ENCODE results near the gene PRKAG2.

Gene PRKAG2

GRCh38 chr7:151890355-151891004, 13.6 kb upstream of the PRKAG2 start:
- no peak overlapping the region for H3K4me2 ChIP-seq (ENCODE audit: low read length)
- H3K27ac ChIP-seq (ENCODE audit: low read depth, low read length): no peak overlapping the region
- H3K4me3 ChIP-seq (ENCODE audit: low read length): no peak overlapping the region
- TF ChIP-seq CTCF (IDR thresholded peaks at IDR 0.05; ENCODE audit: low read depth, low read length, poor library complexity, severe bottlenecking) (no peak), EZH2phosphoT487 (IDR thresholded peaks at IDR 0.05; ENCODE audit: borderline replicate concordance, low read length) (no peak)
- no peaks in the 10 kb centered on the region for H3K9me2 ChIP-seq (replicated peaks; ENCODE audit: control insufficient read depth, low read length)
- no peaks in the 10 kb centered on the region for H3K9me3 ChIP-seq (ENCODE audit: control insufficient read depth, insufficient read depth, low read length)
- no peaks in the 10 kb centered on the region for H3K79me2 ChIP-seq (ENCODE audit: control insufficient read depth, low read length)
- no peaks in the 10 kb centered on the region for H3K4me1 ChIP-seq (ENCODE audit: control insufficient read depth, low read length)
- H3K27me3 ChIP-seq (ENCODE audit: control insufficient read depth, low read length): peaks cover 2% of the 10 kb centered on the region; the same call in 1 of the 2 replicates
- H3F3A ChIP-seq (ENCODE audit: control insufficient read depth, insufficient read depth): no peaks in the 10 kb centered on the region
- no peaks in the 10 kb centered on the region for H4K20me1 ChIP-seq (ENCODE audit: control insufficient read depth, insufficient read depth, low read depth, low read length)
- no peaks in the 10 kb centered on the region for H3K36me3 ChIP-seq (ENCODE audit: control insufficient read depth, low read length)

- Histone ChIP-seq H3K27ac (ENCODE audit: low read depth, low read length) (no peak overlapping the region), H3K27me3 (ENCODE audit: control insufficient read depth, low read length) (peaks cover 3% of the 10 kb centered on the region; the same call in 1 of the 2 replicates), H3K9me3 (ENCODE audit: control insufficient read depth, insufficient read depth, low read length) (no peaks in the 10 kb centered on the region), H4K20me1 (ENCODE audit: control insufficient read depth, insufficient read depth, low read depth, low read length) (no peaks in the 10 kb centered on the region), H3K4me1 (ENCODE audit: control insufficient read depth, low read length) (no peaks in the 10 kb centered on the region), H3K79me2 (ENCODE audit: control insufficient read depth, low read length) (no peaks in the 10 kb centered on the region), H3K4me3 (ENCODE audit: low read length) (no peak overlapping the region), H3K4me2 (ENCODE audit: low read length) (no peak overlapping the region), H3K9me2 (replicated peaks; ENCODE audit: control insufficient read depth, low read length) (no peaks in the 10 kb centered on the region), H3F3A (ENCODE audit: control insufficient read depth, insufficient read depth) (no peaks in the 10 kb centered on the region), H3K36me3 (ENCODE audit: control insufficient read depth, low read length) (no peaks in the 10 kb centered on the region)
- TF ChIP-seq CTCF (IDR thresholded peaks at IDR 0.05; ENCODE audit: low read depth, low read length, poor library complexity, severe bottlenecking) (no peak), EZH2phosphoT487 (IDR thresholded peaks at IDR 0.05; ENCODE audit: borderline replicate concordance, low read length) (no peak)
Measured at GRCh38 chr7:151889406-151890354, 12.8 kb upstream of the PRKAG2 start.

GRCh38 chr7:151888079-151889067, 11.5 kb upstream of the PRKAG2 start:
- no peak for TF ChIP-seq EZH2phosphoT487 (IDR thresholded peaks at IDR 0.05; ENCODE audit: borderline replicate concordance, low read length)
- H3K79me2 ChIP-seq (ENCODE audit: control insufficient read depth, low read length): no peaks in the 10 kb centered on the region
- H3F3A ChIP-seq (ENCODE audit: control insufficient read depth, insufficient read depth): no peaks in the 10 kb centered on the region
- H3K27ac ChIP-seq (ENCODE audit: low read depth, low read length): no peak overlapping the region
- no peaks in the 10 kb centered on the region for H4K20me1 ChIP-seq (ENCODE audit: control insufficient read depth, insufficient read depth, low read depth, low read length)
- H3K9me3 ChIP-seq (ENCODE audit: control insufficient read depth, insufficient read depth, low read length): no peaks in the 10 kb centered on the region
- H3K4me3 ChIP-seq (ENCODE audit: low read length): no peak overlapping the region
- H3K4me2 ChIP-seq (ENCODE audit: low read length): no peak overlapping the region
- no peaks in the 10 kb centered on the region for H3K4me1 ChIP-seq (ENCODE audit: control insufficient read depth, low read length)
- peaks cover 8% of the 10 kb centered on the region; the same call in 1 of the 2 replicates for H3K27me3 ChIP-seq (ENCODE audit: control insufficient read depth, low read length)
- no peaks in the 10 kb centered on the region for H3K36me3 ChIP-seq (ENCODE audit: control insufficient read depth, low read length)
- H3K9me2 ChIP-seq (replicated peaks; ENCODE audit: control insufficient read depth, low read length): no peaks in the 10 kb centered on the region

Data from DOHH2 (cell line).